ENCODE measurements around the gene CABLES1.
"Not testable (repeated sequence)": the region's sequence is repeated elsewhere in the genome, so short reads cannot be mapped to it uniquely, and the experiment has no call there.

CABLES1 gene

DNA sequence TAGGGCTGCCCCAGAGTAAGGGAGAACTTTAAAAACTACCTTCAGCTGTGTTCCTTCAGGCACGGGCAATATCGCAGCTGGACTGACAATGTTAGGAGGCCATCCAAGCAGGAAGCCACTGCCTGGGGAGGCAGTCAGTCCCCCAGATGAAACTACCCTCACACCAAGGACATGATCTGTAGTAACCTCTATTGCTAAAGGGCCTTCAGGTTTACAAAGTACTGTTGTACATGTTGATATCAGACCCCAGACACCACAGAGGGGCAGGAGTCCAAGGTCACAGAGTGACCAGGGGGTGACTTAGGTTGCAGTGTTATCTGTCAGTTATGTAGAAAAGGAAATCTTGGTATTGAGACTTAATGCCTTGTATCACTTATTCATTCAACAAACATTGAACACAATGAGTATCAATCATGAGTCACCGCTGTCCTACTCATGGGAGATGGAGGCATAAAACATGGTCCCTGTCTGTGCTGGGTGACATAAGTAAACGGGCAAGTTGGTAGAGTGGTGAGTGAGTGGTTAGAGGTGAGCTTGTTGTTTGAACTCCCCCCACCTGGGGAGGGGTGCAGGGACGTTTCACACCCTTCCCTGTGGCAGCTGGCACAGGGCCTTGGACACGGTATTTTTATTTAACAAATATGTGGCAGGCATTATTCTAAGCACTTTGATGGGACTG, 7.1 kb downstream of the CABLES1 start:
- no peak for DNase-seq (ENCODE audit: low read depth)

DNA sequence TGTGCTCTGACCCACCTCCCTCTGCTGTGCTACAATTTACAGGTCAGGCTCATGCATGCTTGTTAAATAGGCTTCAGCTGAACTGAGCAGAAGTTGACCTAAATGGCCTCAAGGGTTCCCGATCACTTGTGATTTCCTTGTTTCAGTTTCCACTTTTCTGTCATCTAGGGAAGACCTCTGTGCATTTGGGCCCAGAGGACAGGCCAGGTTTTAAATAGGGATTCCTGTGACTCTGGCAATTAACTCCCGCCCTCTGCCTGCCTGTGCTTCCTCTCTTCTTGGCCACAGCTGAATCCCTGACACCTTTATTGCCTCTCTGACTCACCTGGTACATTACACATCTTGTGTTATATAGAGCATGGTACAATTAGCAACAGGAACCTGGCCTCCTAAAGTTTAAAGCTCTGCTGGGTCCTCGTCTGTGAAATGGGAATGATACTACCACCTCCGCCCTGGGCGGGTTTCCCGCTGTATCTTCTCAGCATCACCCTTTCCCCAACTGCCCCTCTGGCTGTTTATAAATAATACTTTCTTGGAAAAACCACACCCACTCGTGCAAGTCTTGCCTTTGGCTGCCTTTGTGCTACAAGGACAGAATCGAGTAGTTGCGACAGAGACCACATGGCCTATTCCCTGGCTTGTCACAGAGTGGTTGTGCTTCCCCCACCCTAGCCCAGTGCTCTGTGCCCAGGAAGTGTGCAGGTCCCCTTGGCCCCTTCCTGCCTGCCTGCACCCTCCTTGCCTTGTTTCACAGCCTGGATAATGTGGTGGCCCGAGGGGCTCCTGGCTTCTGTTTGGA, 7.9 kb downstream of the CABLES1 start:
- DNase-seq (ENCODE audit: low read depth): no peak

DNA sequence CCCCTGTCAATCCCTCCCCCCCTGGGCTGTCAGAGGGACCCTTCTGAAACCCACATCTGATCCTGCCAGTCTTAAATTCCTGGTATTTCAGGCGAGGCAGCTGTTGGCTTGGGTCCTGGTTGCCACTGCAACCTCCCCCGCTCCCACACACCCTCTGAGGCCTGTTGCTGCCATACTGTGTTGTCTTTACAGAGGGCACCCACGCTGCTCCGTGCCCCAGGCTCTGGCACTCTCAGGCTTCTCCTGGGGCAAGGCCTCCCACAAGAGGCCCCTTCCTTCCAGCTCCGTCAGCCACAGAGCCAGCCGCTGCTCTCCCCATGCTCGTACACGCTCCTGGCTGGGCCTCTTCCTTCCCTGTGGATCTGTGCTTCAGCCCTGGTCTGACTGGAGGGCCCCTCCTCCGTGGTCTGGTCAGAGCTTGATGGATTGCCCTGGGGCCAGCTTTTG, 8.6 kb downstream of the CABLES1 start:
- DNase-seq (ENCODE audit: low read depth): no peak

DNA sequence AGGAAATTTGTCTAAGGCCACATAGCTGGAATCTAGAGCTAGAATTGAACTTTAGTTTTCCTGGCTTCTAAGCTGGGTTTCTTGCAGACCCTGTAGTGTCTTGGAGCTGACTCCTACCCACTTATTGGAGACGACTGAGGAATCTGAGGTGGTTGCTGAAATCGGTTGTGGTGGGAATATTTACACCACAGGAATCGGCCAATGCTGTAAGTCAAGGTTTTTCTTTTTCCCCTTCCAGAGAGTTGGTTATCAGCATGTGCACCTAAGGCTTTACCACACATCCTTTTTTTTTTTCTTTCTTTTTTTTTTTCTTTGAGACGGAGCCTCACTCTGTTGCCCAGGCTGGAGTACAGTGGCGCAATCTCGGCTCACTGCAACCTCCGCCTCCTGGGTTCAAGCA, 9.4 kb downstream of the CABLES1 start:
- DNase-seq (ENCODE audit: low read depth): no peak

DNA sequence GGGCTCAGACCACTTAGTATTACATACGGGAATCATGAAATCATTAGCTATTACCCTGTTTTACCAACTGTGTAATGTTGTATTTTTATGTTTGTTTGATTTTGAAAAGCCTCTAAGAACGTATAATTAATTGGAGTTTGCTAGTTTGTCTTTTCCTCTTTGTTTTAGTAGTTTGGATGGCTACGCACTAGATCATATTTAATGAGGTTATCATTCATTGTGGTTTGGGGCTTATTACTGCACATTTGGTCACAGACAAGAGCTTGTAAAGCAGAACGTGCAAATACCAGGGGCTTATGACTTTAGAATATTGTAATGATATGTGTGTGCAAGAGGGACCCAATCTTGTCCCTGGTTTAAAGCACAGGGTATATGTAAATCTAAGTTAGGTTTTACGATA, 10.3 kb downstream of the CABLES1 start:
- DNase-seq (ENCODE audit: low read depth): no peak

DNA sequence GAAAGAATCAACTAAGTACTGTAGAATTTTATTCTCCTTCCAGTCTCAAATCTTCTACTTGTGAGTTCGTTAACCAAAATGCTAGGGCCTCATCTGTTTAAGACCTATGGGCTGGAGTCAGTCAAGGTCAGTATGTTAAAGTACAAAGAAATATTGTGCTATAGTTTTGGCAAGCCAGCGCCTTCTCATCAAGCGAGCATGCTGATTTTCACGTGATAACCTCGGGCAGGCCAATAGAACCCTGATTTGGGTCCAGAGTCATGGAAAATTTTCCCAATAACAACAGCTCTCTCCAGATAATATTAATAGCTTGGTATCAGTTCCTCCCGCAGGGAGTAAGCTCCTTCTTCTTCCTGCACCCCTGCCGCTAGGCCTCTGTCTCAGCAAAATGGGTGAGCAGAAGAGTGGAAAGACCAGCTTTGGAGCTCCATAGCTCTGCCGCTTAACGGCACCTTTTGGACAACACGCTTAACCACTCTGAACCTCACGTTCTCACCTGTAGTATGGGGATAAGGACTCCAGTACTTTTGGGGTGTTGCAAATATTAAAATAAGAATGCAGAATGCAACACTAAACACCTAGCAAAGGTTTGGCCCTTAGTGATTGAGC, 11.7 kb downstream of the CABLES1 start:
- no peak for DNase-seq (ENCODE audit: low read depth)

DNA sequence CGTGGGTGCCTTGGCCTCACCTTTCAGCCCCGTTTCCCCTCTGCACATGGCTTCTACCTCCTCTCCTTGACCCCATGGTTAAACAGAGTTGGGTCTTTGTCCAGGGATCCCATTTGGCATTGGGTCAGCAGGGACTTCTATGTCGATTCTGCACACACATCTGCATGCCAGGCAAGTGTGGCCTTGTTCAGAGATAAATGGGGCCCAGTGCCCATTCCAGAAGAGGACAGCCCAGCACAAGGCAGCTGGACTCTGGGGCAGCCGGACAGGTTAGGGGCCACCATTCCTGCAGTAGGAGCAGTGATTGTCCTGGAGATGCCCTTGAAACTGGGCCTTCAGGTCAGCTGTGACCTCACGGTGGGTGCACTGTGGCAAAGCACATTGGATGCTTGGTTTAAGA, 13.1 kb downstream of the CABLES1 start:
- DNase-seq (ENCODE audit: low read depth): no peak

DNA sequence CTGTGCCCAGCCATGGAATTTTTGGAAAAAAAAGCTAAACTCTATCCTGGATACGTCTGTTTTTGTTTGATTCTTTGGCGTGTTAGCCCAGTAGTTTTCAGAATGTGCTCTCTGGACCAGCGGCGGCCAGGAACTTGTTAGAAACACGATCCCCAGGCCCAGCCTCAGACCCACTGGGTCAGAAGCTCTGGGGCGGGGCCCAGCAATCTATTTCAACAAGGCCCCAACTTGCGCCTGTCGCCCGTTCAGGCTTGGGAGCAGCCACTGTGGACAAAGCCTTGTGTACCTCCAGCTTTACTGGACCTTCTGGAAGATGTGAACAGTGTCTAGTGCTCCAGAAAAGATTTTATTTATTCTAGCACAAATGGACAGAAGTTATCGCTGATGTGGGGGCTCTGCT, 14.3 kb downstream of the CABLES1 start:
- no peak for DNase-seq (ENCODE audit: low read depth)

DNA sequence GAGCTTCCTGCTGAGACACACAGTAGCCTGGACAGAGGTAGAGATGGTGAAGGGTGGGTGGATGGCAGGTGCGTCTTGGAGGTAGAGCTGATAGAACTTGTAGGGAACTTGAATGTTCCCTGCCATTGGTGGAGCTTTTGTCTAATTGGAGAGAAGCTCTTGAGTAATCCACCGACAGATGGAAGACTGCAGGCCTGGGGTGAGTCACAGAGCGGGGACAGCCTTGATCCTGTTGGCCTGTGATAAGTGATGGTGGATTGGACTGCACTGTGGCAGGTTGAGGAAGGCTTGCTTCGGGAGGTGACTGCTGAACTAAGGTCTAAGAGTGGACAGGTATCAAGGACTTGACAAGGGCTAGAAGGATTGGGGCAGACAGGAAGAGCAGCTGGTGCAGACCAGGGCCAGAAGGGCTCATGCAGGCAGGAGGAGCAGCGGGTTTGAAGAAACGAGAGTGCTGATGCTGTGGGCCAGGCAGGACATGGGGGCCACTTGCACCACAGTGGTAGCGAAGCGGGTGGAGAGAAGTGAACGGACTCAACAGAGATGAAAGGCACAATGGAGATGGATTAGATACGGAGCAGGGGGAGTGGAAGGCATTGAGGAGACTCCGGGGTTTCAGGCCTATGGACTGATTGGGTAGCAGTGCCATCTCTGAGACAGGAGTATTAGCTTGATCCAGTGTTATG, 16.3 kb downstream of the CABLES1 start:
- no peak for DNase-seq (ENCODE audit: low read depth)

DNA sequence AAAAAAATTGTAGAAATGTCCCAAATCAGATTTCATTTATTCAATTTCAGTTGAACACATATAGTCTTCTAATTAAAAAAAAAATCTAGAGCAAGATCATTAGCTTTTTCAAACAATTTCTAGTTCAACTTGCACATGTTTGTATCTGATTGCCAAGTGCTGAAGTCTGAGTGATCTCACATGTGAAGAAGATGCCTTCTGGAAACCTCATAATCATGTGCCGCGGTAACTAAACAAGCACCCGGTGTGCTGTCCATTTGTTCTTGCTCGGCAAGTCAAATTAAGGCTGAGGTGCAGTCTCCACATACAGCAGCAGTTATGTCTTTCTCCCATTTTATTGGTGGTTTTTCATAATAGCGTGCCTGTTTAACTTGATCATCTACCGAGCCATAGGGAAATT, 18.7 kb downstream of the CABLES1 start:
- no peak for DNase-seq (ENCODE audit: low read depth)

DNA sequence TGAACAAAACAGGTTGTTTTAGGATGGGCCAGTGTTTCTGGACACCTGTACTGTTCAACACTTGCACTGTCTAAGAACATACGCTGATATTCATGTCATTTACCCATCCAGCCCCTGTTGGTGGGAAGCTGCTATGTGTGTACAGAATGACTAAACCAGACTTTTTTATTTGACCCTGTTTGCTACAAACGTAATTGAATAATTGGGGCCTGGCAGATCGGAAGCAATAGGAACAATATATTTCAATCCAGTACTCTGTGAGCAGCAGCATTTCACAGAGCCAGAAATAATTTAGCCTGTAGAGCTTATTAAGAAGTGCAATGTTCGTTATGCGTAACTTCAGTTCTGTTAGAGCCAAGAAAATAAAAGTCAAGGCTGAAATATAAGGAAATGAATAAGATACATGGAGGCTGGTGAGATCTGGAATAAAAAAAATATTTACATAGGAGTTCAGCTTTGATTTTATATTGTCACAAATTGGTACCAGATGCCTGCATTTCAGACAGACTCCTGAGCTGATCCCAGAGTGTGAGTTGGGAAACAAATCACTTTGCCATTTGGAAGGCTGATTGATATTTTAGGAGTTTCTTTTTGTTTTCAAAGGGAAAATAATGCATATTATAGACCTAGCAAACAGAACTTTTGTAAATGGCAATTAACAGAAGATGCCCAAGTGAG, 19.7 kb downstream of the CABLES1 start:
- no peak for DNase-seq (ENCODE audit: low read depth)

DNA sequence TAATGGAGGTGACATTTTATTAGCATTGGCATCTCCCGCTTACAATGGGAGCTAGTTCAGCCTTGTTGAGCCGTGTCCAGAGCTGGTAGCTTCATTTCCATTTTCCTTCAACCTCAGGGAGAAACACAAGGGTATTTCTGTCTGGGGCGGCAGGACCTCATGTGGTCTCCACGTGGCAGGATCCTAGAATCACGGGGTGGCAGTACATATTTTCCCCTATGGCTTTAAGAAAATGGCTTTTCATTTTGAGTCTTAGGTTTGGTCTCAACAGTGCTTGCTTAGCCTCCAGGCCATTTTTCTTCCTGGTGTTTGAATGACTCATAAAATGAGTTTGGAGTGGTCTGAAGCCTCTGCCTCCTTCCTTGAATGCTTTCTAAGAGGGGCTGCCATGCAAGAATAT, 20.3 kb downstream of the CABLES1 start:
- DNase-seq (ENCODE audit: low read depth): no peak

DNA sequence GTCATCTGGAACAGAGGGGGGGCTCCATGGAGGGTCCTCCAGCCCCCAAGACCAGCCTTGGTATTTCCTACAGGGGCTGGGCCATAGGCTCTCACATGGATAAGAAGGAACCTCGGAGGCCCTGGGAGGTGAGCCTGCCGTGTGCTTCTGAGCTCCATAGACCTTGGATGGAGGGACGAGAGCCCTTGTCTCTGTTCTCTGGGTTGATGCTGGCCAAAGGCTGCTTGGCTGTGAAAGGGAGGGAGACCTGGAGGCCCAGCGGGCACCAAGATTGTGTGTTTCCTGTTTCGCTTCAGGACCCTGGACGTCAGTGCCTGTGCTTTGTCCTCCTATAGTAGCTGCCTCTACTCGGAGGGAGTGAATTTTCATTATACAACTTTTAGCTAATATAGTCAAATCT, 20.8 kb downstream of the CABLES1 start:
- no peak for DNase-seq (ENCODE audit: low read depth)

DNA sequence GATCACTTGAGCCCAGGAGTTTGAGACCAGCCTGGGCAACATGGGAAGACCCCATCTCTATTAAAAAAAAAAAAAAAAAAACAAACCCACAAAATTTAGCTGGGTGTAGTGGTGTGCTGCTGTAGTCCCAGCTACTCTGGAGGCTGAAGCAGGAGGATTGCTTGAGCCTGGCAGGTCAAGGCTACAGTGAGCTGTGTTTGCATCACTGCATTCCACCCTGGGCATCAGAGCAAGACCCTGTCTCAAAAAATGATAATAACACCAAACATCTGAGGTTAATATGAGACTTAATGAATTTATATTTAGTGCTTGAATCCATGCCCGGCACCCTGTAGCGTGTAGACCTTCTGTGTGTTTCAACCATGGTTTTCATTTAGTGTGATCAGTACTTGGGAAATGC, 22.8 kb downstream of the CABLES1 start:
- no peak for DNase-seq (ENCODE audit: low read depth)

DNA sequence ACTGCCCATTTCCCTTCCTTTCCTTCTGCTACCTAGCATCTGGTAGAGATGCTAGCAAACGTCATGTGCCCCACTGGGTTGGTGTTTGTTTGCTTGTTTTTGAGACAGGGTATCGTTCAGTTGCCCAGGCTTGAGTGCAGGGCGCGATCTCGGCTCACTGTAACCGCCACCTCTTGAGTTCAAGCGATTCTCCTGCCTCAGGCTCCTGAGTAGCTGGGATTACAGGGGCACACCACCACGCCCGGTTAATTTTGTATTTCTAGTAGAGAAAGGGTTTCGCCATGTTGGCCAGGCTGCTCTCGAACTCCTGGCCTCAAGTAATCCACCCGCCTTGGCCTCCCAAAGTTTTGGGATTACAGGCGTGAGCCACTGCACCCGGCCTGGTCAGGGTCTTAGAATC, 23.6 kb downstream of the CABLES1 start:
- not testable (repeated sequence) for DNase-seq (ENCODE audit: low read depth)

DNA sequence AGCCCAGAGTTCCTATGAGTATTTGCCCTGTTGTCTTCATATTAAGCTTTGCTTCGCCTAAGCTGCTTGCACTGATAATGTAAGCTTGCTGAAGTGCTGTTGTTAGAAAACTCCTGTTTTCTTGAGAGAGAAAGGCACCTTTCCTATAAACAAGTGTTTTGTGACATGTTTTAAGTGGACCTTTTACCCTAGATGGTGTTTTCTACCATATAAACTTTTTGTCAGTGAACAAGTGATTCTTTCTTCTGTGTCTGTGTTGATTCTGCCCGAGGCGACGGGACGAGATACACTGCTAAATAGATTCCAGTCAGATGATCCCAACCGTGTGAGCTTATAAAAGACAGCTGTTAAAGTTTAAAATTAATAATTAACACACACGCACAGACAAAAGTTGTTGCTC, 24.1 kb downstream of the CABLES1 start:
- no peak for DNase-seq (ENCODE audit: low read depth)

DNA sequence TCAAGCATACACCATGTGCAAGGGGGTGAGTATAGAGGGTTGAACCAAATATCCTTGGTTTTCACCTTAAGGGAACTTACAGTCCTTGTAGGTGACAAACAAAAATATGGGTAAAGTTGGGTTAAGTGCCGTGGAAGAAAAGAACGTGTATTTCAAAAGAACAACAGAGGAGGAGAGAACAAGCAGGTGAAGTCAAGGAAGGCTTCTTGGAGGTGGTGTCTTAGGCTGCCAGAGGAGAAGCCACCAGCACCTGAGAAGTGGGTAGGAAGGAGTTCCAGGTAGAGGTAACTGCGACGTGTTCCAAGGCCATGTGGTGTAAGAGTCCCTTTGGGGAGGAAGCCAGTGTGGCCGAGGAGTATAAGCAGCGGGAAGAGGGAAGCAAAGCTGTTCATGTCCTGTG, 27.2 kb downstream of the CABLES1 start:
- DNase-seq (ENCODE audit: low read depth): no peak

DNA sequence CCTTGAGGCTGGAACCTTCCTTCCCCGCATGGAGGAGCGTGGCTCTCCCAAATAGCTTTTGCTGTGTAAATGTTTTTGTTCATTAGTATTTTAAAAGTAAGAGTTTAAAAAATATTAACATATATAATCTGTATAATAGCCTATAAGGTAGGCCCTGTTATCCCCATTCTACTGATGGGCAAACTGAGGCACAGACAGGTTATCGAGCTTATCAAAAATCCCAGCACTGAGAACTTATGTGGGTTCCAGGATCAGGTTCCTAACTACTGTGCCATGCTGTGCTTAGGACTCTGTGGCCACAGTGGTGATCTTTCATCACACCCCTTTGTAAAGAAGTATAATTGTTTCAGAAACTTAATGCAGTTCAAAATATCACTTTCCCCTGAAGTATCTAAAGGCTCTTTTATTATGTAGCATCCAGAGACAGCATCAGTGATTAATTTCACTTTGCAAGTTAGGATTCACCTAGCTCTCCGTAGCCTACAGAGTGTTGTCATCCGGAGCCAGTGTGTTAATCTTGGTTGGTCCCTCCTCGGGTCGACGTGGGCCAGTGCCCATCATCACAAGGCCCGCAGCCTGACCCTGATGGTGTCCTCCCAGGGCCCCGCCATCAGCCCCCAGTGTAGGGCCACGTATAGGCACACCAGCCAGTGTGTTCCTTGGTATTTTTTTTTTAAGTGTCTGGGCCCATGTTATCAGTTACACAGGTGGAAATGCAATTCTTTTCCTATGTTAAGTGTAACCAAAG, 28.7 kb downstream of the CABLES1 start:
- no peak for DNase-seq (ENCODE audit: low read depth)

DNA sequence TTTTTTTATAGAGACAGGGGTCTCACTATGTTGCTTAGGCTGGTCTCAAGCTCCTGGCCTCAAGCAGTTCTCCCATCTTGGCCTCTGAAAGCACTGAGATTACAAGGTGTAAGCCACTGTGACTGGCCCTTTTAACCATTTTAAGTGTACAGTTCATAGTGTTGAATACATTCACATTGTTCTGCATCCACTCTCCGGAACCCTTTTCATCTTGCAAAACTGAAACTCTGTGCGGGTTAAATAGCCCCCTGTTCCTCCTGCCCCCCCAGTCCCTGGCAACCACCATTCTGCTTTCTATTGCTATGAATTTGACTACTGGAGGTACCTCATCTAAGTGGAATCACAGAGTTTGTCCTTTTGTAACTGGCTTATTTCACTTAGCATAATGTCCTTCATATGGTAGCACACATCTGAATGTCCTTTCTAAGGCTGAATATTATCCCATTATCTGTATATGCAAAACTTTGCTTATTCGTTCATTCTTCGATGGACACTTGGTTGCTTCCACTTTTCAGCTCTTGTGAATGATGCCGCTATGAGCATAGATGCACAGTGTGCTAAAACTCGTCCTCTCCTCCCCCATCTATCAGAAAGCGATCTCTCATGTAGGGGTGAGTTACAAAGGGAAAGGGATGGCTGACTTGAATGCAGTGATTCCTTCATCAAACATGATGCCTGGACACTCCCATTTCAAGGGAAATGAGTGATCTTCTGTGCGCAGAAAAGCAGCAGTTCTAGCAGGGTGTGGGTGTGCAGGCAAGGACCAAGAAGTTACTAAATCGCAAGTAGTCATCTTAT, 30.2 kb downstream of the CABLES1 start:
- DNase-seq (ENCODE audit: low read depth): no peak

DNA sequence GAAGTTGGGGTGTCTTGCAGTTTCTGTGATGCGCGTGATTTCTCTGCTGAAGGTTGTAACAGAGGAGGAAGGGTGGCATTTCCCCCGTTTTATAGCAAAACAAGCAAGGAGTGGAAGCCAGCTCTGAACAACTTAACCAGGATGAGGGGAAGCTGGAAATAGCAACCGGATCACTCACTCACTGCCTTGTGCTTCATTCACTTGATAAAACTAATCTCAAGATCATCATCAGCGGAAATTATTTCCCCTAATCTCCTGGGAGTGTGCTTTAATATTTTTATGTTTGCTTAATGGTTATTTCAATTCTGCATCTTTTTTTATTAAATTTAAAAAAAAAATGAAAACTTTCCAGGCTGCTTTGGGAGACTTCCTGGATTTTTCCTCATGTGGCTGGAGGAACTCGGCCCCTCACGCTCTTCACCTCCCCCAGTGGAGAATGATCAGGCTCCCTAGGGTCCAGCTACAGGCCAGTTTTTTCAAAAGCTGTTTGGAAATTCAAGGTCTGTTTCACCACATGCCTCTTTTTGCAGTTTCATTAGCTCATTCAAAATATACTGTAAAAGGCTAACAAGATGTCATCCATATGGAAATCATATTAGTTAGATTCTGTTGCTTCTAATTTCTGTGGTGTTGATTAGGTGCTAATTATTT, 31.7 kb downstream of the CABLES1 start:
- DNase-seq (ENCODE audit: low read depth): no peak
